GM21526 (cell line): ENCODE measurements around the gene TPPP2.
"Not testable (repeated sequence)": the region's sequence is repeated elsewhere in the genome, so short reads cannot be mapped to it uniquely, and the experiment has no call there.

Experiments
- ATAC-seq: cut with Tn5 transposase; IDR thresholded peaks from one replicate; pipeline ENCODE4 v1.9.1; 2021; ENCODE audit warnings: moderate library complexity; ENCODE audit not compliant: unreplicated experiment, low FRiP score

The TPPP2 gene

GRCh38 chr14:21036751-21037150 lies 6.7 kb downstream of the TPPP2 start:
- no peak for ATAC-seq

GRCh38 chr14:21037156-21037555 lies 7.1 kb downstream of the TPPP2 start:
- no peak for ATAC-seq

- ATAC-seq: no peak
Observed at GRCh38 chr14:21038441-21039422, 8.7 kb downstream of the TPPP2 start.

- ATAC-seq: no peak
Observed at GRCh38 chr14:21039585-21040369, 9.8 kb downstream of the TPPP2 start.

- no peak for ATAC-seq
Observed at GRCh38 chr14:21040370-21040925, 10.4 kb downstream of the TPPP2 start.

GRCh38 chr14:21040941-21041340 lies 10.9 kb downstream of the TPPP2 start:
- ATAC-seq: not testable (repeated sequence)

GRCh38 chr14:21041676-21042433 lies 11.8 kb downstream of the TPPP2 start, which contains the start of gene RNASE7:
TSS of gene RNASE7 (plus strand) at chr14:21042362. CDS start at chr14:21042993, 631 bp downstream.
- ATAC-seq: no peak

- no peak for ATAC-seq
Observed at GRCh38 chr14:21042918-21043317, 12.9 kb downstream of the TPPP2 start.

- no peak for ATAC-seq
Observed at GRCh38 chr14:21043387-21043973, 13.5 kb downstream of the TPPP2 start.

- ATAC-seq: no peak
Observed at GRCh38 chr14:21043974-21044618, 14.1 kb downstream of the TPPP2 start.

- no peak for ATAC-seq
Observed at GRCh38 chr14:21047378-21047781, 17.4 kb downstream of the TPPP2 start.

- ATAC-seq: no peak
Observed at GRCh38 chr14:21048638-21049037, 18.6 kb downstream of the TPPP2 start.

- ATAC-seq: no peak
Observed at GRCh38 chr14:21049271-21049673, 19.3 kb downstream of the TPPP2 start.

GRCh38 chr14:21050597-21050996 lies 20.6 kb downstream of the TPPP2 start:
- no peak for ATAC-seq

GRCh38 chr14:21053184-21054122 lies 23.4 kb downstream of the TPPP2 start:
- no peak for ATAC-seq

- no peak for ATAC-seq
Observed at GRCh38 chr14:21054123-21054767, 24.2 kb downstream of the TPPP2 start.

- no peak for ATAC-seq
Observed at GRCh38 chr14:21054768-21055145, 24.7 kb downstream of the TPPP2 start.
